DMS 273 (cell line): Measurements from ENCODE around the gene THSD4.
"Not testable (repeated sequence)": the region's sequence is repeated elsewhere in the genome, so short reads cannot be mapped to it uniquely, and the experiment has no call there.

Experiments
- DNase-seq: peaks from one replicate; lab custom pipeline; 2025; ENCODE audit not compliant: unreplicated experiment; lab: John Stamatoyannopoulos, UW

THSD4 gene

DNA sequence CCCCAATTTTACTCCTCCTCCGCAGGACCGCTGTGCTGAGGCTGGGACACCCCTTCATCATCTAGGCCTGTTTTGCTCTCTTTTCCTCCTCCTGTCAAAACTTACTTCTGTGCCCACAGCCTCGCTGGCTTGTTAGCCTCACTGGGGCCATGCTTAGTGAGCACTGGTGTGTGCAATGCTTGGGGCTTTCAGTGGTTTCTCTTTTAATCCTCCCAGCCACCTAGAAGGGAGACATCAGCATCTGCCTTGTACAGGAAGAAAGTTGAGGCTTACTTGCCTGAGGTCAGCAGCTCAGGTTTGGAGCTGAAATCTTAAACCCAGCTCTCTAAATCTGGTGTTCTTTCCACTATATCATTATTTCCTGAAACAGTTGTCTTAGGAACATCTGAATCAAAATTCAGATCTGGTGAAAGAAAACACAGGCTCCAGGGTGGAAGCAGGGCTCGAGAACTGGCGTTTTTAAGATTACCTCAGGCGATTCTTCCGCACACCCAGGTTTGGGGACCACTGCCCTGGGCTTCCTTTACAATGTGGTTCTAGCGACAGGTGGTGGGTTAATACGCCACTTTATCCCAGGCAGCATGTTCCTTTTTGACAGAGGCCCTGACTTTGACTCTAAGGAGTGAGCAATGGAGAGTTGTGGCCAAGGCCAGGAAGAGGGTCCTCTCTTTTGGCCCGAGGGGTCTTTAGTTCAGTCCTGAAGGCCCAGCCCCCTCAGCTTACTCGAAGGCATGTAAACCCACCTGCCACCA lies 3.8 kb downstream of the THSD4 start:
- DNase-seq, result no peak

GRCh38 chr15:71120428-71120944 lies 5.2 kb downstream of the THSD4 start:
- no peak for DNase-seq

DNA sequence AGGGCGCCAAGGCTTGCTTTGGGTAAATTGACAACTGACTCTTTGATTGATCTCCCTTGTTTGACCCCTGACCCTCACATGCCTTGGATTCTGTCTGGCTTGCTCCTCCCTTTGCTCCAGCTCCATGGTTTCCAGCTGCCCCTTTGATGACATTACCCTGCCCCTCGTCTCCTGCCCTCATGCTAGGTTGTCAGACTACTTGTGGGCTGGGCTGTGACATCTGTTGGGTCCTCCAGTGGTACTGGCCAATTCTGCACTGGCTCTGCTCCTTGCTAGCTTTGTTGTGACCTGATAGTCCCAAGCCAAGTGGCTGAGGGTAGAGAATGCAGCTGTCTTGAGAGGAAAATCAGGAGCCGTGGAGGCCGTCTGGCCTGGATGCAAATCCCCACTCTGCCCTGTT lies 6.2 kb downstream of the THSD4 start:
- DNase-seq, result no peak

GRCh38 chr15:71124937-71125790 lies 9.9 kb downstream of the THSD4 start:
- no peak for DNase-seq

GRCh38 chr15:71125831-71126450 lies 10.7 kb downstream of the THSD4 start:
- peak; percentile 4 for DNase-seq

- DNase-seq, result no peak
Observed at GRCh38 chr15:71127083-71127482, 11.8 kb downstream of the THSD4 start.

DNA sequence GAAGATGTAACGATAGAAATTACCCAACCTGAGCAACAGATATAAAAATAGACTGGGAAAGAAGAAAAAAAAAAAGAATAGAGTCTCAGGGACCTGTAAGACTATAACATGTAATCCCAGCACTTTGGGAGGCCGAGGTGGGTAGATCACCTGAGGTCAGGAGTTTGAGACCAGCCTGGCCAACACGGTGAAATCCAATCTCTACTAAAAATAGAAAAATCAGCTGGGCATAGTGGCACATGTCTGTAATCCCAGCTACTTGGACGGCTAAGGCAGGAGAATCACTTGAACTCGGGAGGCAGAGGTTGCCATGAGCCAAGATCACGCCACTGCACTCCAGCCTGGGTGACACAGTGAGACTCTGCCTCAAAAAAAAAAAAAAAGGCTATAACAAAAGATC lies 12.9 kb downstream of the THSD4 start:
- DNase-seq, result not testable (repeated sequence)

- DNase-seq, result no peak
Observed at GRCh38 chr15:71128939-71129562, 13.8 kb downstream of the THSD4 start.

GRCh38 chr15:71129669-71130068 lies 14.4 kb downstream of the THSD4 start:
- no peak for DNase-seq

- DNase-seq, result no peak
Observed at GRCh38 chr15:71131601-71132362, 16.5 kb downstream of the THSD4 start.

- DNase-seq, result no peak
Observed at GRCh38 chr15:71133747-71134472, 18.6 kb downstream of the THSD4 start.

DNA sequence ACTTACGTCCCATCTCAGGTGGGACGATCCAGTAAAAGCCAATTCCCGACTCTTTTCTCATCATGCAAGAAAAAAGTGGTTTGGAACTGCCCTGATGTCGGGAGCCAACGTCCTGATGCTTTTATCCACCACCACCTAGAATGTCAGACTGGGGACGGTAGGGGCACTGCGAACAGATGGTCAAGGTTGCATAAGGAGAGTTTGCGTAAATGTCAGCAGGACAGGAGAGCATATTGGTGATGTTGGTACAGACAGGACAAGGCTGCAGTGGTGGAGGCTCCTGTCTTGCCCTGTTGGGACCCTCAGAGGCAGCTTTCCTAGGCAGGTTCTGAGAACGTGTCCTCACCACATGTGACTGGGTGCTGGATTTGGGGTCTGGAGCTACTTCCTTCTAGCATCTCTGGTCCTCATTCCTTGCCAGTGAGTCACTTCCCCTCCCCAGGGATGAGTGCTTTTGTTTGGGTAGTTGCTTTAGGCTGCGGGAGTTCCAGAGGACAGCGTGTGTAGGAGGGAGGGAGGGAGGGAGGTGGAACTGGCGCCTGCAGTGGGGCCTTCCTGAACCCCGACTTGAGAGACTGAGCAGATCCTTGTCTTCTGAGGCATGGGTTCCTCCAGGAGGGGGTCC lies 21.0 kb downstream of the THSD4 start:
- DNase-seq, result no peak

GRCh38 chr15:71136793-71137518 lies 21.7 kb downstream of the THSD4 start:
- no peak for DNase-seq

DNA sequence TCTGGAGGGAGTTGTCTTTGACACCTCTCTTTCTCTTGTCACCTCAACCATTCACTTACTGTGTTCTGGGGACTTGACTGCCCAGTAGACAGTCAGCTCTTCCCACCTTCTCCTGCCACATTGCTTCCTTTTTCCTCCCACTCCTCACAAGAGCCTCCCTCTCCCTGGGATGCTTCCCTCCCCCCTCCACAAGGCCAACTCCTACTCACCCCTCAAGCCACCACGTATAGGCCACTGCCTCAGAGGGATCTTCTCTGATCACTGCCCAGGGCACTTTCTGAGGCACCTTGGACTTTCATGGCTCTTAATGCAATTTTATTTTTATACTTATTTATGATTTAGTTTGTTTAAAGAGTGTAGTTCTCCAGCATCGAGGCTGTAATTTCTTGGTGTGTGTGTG lies 23.2 kb downstream of the THSD4 start:
- DNase-seq, result no peak

DNA sequence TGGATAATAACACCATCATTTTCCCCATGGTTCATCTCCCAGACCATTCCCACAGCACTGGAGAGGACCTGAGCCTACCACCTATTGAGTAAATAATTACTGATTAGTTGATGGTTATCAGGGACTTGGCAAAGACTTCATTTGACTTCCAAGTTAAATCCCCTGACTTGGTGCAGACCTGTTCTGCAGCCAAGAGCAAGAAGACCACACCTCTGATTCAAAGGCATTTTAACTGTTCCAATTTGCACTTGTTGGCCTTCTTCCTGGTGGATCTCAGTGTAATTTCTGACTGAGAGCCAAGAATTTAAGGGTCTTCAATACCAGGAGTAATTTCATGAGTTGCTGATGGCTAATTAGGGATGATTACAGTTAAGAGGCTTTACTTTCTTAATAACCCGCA lies 24.0 kb downstream of the THSD4 start:
- DNase-seq, result no peak

DNA sequence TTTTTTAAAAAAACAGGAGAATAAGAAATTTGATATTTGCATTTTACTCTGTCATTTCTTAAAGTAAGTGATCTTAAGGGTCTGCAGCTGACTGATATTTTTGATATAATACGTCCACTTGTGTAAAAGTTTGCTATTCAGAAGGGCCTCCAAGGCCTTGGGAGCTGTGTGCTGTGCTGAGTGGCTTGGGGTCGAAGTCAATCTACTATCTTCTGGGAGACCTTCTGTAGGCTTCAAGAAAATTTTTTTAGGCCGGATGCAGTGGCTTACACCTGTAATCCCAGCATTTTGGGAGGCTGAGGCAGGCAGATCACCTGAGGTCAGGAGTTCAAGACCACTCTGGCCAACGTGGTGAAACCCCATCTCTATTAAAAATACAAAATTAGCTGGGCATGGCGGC lies 26.3 kb downstream of the THSD4 start:
- no peak for DNase-seq

DNA sequence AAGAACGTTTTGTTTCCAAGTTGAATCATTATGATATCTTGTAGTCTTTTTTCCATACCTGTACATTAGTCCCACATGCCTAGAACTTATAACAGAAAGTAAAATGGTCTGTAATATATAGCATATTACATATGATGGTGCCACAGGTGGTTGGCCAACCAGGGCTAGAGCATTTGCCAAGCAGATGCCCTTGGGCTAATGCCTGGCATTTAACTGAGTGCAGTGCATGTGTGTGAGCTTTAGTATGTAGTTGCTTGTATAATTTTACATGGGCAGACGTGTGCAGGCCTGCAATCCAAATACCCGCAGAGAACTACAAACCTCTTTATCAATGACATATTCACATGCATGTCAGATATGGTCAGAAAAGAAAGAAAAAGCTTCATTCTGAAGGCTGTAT lies 27.5 kb downstream of the THSD4 start:
- DNase-seq, result no peak

DNA sequence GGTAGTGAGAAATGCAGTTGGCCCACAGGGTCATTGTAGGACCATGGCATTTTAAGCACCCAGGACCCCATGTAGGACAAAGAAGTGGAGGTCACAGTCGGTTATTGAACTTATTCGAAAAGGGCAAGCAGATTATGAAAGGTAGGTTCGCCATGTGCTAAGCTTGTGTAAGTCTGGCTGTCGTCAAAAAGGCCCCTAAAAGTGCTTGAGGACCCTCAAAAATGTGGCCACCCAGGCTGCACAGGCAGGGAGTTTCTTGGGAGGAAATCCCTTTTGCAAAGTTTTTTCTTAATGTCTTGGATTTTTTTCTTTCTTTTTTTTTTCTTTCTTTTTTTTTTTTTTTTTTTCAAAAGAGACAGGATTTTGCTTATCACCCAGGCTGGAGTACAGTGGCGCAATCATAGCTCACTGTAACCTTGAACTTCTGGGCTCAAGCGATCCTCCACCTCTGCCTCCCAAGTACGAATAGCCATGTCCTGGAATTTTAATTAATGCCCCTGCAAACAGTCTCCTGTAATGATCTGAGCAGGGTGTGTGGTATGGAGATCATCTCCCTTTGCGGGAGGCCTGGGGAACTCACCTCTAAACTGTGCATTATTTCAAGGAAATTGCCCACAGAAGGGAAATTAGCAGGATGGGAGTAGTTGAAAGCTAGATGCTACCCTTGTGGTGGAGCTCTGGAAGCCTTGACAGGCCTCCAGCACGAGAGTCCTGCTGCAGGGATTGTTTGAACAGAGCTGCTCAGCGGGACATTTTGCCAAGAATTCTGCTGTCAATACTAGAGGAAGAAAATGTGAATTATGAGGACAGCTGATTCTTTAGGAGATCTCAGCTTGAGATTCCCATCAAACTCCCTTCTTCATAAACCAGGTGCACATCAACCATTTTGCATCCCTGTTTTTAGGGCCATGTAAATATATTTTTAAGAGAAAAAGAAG lies 28.4 kb downstream of the THSD4 start:
- DNase-seq, result no peak
